ENCODE data around the gene RABGAP1L. TPM values are rescaled to one million over a fixed set of nuclear protein-coding genes. Genes with fewer than 3 reads are reported as not detected.

Gene RABGAP1L
- total RNA-seq, 1 donor from 2014 or later, result 69.4 TPM

DNA sequence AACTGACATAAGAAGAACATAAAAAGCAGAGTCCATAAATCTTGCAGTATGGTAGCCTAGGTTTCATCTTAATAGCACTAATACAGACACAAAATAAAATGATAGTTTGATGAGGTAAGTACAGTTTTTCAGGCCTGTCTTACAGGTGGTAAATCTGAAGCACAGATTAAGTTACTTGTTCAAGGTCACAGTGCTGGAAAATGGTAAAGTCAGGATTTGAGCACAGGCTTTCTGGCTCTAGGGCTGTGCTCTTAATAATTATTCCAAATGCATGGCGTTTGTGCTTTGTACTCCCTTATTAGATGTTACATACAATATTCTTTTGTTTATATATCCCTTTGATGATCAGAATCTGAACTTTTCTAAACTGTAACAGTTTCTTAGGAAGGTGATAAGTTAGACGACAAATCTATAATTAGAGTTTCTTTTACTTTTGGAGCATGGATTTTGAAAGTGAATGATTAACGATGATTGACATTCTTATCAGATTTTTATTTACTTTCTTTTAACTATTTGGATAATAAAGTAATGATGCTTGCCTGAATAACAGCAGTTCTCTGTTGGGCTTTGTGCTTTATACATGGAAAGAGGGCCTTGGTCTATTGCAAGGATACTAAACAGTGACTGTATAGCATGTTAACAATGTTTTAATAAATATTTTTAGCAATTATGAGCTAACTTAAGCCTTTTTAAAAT is 738.9 kb downstream of the RABGAP1L start:
- intact Hi-C loops (cut with micrococcal nuclease), result no loop called here

GRCh38 chr1:174900317-174900716 is 741.0 kb downstream of the RABGAP1L start:
- intact Hi-C loops (cut with micrococcal nuclease), result no loop called here

DNA sequence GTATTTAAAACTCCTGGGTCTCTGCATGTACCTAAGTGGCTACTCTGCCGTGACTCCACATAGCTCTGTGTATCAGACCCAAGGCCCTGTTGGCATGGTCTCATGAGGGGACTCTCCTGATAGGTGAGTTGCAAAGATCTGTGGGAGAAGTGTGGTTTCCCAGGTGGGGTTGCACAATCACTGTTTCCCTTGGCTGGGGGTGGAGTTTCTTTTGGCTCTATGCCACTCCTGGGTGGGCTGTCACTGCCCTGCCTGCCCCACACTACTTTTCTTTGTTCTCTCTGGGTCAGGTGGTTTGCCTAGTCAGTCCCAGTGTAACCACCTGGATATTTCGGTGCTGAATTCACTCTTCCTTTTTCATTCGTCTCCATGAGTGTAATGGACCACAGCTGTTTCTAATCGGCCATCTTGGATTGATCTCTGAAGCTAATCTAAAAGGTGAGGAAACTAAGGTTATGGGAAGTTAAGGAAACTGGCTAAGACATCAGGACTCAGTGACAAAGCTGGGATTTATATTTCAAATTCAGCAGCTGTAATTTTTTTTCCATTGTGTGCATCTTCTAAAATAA is 743.3 kb downstream of the RABGAP1L start:
- intact Hi-C loops (cut with micrococcal nuclease), result no loop called here

DNA sequence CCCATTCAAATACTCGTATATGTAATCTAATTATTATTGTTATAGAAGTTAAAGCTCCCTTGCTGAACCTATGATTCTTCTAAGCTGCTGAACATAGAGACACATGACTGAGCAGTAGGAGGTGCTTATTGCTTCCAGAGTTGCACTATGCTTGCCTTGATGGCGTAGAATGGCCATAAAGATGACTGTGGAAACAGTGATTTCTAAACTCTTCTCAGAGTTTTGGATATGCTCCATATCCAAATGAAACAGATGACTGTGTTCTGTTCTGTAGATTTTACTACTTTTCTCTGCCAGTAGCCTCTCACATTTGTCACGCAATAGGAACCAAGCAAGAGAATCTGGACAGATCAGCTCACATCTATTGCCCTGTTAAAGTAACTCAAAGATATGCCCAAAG is 752.3 kb downstream of the RABGAP1L start:
- intact Hi-C loops (cut with micrococcal nuclease), result loop anchor here (10.0 kb wide), 2 partner anchors 97 to 387 kb away; no protein-coding TSS in a partner anchor

DNA sequence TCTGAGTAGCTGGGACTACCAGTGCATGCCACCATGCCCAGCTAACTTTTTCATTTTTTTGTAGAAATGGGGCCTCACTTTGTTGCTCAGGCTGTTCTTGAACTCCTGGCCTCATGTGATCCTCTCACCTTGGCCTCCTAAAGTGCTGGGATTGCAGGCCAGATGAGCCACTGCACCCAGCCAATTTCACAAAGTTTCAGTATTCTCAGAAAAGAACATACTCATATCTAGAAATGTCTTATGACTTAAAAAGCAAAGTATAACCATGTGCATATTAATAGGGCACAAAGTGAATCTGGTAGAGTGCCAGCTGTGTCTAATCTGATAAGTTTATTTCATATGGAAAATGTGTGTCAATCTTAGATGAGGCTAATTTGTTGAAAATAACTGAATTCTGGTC is 752.9 kb downstream of the RABGAP1L start:
- intact Hi-C loops (cut with micrococcal nuclease), result loop anchor here (10.0 kb wide), 2 partner anchors 97 to 387 kb away; no protein-coding TSS in a partner anchor

DNA sequence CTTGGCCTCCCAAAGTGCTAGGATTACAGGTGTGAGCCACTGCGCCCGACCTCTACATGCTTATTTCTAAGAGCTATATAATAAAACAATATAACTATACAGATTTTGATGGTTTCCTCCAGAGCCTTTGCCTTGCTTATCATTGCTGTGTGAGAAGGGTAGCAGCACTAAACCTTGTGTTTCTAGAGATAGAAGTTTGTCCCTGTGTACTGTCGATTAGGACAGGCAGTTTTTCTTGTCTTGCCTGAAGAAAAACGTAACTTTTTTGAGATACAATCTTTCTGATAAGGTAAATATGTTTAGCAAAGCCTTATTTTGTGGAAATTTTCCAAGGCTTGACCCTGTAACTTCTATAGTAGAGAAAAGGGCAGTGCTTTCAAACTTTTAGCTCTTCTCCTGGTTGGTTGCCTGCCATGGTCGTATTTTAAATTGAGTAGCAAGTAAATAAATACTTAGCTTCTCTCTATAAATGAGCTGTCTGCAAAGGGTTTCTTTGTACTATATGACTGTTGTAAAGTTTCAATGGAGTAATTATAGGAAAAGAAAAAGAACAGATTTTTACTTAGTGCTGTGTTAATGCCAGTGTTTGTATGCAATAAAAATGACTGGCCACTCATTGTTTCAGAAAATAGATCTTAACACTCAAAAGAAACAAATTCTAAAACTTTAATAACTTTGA is 754.0 kb downstream of the RABGAP1L start:
- intact Hi-C loops (cut with micrococcal nuclease), result loop anchor here (10.0 kb wide), 2 partner anchors 99 to 389 kb away; no protein-coding TSS in a partner anchor

DNA sequence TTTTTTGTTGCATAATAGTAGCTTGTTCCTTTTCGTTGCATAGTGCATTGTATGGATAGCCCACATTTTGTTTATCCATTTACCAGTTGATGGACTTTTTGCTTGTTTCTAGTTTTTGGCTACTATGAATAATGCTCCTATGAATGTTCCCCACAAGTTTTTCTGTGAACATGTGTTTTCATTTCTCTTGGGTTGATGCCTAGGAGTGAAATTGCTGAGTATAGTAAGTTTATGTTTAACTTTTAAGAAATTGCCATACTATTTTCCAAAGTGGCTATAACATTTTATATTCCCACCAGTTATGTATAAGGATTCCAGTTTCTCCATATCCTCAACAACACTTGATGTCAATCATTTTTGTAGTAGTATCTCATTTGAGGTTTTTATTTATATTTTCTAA is 755.7 kb downstream of the RABGAP1L start:
- intact Hi-C loops (cut with micrococcal nuclease), result loop anchor here (10.0 kb wide), 2 partner anchors 100 to 390 kb away; no protein-coding TSS in a partner anchor

GRCh38 chr1:174916846-174917245 is 757.5 kb downstream of the RABGAP1L start:
- intact Hi-C loops (cut with micrococcal nuclease), result loop anchor here (10.0 kb wide), 2 partner anchors 102 to 392 kb away; no protein-coding TSS in a partner anchor

DNA sequence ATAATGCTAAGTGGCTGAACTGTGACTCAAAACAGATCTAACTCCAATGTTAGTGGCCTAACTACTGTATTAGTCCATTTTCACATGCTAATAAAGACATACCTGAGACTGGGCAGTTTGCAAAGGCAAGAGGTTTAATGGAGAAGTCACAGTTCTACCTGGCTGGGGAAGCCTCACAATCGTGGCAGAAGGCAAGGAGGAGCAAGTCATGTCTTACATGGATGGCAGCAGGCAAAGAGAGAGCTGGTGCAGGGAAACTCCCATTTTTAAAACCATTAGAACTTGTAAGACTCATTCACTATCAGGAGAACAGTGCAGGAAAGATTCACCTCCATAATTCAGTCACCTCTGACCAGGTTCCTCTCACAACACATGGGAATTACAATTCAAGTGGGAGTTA is 760.8 kb downstream of the RABGAP1L start:
- intact Hi-C loops (cut with micrococcal nuclease), result no loop called here

DNA sequence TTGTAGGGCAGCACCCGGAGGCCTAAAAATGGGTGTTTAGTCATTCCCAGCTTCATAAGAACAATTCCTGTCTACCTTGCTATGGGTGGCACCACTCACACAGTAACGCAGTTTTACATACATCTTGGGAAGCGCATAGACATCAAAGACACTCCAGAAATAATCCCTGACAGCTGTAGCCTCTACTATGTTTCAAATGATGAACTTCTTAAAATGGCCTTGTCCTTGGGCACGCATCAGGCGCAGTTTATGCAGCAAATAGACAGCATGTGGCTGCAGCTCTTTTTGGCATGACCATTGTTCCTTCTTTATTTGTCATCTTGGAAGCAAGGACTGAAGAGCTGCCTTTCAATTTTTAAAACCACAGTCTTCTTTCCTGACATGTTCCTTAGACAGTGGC is 762.8 kb downstream of the RABGAP1L start:
- intact Hi-C loops (cut with micrococcal nuclease), result no loop called here

DNA sequence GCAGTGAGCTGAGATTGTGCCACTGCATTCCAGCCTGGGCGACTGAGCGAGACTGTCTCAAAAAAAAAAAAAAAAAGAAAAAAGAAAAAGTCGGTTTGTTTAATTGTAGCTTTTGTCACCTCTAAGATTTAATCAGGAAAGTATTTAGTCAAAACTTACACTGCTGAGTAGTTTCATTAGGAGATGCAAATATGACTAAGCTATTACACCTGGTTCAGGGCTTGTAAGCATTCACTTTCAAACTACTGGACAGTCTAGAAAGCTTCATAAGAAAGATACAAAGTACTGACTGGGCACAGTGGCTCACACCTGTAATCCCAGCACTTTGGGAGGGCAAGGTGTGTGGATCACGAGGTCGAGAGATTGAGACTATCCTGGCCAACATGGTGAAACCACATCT is 764.5 kb downstream of the RABGAP1L start:
- intact Hi-C loops (cut with micrococcal nuclease), result no loop called here

GRCh38 chr1:174928541-174928940 is 769.2 kb downstream of the RABGAP1L start:
- intact Hi-C loops (cut with micrococcal nuclease), result no loop called here

DNA sequence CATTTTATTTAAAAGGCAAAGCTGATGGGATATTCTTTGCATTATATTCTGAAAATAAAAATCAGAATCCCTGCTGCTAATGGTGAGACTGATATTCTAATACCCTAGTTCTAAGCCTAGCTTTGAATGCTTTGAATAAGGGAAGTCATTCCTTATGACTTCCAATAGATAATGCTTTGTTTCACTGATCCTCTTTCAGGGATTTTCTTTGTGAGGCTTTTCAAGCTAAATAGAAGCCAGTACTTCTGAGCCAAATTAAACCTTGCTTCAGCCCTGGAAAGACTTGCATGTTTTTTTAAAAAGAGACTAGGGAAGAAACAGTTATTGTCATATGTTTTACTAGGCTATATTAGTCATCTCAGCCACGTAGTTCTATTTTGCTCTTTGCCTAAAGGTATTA is 771.9 kb downstream of the RABGAP1L start:
- intact Hi-C loops (cut with micrococcal nuclease), result no loop called here

DNA sequence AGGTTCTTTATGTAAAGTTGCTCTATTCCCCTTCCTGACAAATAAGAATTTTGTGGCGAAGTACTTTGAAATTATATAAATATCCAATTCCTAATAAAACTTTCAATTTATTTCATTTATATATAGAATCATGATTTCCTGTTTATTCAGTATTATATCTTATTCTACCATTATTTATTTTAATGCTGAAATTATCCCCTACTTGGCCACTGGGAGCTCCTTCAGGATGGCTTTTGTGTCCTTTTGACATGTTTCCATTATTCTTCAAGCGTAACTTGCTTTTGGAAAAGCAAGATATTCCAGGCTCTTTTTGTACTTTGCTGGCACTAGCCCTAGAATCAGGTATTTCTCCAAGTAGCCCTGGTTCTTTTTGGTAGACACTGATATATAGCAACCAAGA is 773.3 kb downstream of the RABGAP1L start:
- intact Hi-C loops (cut with micrococcal nuclease), result no loop called here

DNA sequence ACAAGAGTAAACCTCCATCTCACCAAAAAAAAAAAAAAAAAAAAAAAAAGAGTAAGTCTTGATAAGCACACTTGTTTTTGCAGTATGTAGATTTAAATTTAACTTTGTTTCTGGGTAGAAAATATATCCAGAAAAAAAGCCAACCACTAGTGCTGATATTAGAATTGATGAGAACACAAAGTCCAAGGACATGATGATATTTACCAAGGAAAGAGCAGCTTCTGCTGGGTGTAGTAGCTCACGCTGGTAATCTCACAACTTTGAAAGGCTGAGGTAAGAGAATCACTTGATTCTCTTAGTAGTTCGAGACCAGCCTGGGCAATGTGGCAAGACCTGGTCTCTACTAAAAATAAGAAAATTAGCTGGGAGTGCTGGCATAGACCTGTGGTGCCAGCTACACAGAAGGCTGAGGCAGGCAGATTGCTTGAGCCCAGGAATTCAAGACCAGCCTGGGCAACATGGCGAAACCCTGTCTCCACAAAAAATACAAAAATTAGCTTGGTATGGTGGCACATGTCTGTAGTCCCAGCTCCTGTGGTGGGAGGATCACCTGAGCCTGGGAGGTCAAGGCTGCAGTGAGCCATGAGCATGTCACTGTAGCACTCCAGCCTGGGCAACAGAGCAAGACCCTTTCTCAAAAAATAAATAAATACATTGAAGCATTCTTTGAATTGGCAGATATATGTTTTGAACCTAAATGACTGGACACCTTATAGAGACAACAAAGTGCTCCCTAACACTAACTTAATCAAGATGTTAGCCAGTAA is 776.8 kb downstream of the RABGAP1L start:
- intact Hi-C loops (cut with micrococcal nuclease), result no loop called here

DNA sequence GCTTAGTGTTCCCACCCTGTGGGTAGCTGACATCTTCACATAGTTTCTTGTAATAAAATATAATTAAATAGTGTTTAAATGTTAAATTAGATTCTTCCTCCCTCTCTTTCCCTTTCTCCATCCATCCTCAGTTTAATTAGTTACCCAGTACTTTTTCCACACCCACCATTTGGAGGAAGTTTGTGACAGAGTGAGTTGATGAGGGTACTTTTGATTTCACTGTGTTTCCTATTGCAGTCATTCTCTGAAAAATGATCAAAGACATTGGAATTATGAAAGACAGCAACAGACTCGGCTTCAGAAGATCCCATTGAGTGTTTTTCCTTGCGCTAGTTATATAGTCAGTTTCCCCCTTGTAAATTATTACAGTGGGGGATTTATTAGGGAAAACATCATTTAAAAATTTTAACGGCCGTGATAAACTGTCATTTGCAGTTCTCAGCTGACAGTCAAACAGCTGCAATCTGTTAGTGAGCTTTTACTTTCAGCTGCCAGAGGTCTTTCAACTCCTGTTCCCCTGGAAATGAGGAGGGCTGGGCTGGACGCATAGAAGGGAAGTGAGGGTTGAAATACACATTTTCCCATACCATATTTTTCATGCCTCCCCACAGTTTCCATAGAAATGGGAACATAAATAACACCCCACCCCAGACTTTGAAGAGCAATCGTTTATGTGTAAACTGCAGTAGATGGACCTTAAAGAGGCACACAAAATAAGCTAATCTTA is 779.1 kb downstream of the RABGAP1L start:
- intact Hi-C loops (cut with micrococcal nuclease), result loop anchor here (2.0 kb wide), 2 partner anchors 26 to 42 kb away; no protein-coding TSS in a partner anchor

GRCh38 chr1:174939775-174940545 is 780.6 kb downstream of the RABGAP1L start:
- intact Hi-C loops (cut with micrococcal nuclease), result loop anchor here (2.0 kb wide), 2 partner anchors 25 to 41 kb away; no protein-coding TSS in a partner anchor

DNA sequence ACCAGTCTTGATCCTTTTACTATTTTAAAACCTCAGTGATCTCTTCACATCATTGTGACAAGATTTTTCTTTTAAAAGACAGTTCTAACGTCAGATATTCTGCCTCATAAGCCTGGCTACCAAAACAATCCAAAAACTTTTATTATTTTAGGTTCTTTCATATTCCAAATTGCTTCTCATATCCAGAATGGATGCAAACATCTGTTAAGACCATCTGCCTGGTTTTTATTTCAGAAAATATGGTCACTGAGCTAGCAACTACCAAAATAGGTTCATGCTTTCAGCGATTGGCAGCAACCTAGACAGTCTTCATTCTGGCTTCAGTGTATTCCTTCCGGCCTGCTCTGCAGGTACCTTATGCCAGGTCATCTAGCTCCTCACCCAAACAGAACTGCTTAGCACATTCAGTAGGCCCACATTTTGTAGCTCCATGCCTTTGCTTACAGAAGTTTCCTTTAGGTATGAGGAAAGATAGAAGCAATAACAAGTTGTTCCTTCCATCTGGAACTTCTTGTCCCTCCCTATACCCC is 781.4 kb downstream of the RABGAP1L start:
- intact Hi-C loops (cut with micrococcal nuclease), result no loop called here

DNA sequence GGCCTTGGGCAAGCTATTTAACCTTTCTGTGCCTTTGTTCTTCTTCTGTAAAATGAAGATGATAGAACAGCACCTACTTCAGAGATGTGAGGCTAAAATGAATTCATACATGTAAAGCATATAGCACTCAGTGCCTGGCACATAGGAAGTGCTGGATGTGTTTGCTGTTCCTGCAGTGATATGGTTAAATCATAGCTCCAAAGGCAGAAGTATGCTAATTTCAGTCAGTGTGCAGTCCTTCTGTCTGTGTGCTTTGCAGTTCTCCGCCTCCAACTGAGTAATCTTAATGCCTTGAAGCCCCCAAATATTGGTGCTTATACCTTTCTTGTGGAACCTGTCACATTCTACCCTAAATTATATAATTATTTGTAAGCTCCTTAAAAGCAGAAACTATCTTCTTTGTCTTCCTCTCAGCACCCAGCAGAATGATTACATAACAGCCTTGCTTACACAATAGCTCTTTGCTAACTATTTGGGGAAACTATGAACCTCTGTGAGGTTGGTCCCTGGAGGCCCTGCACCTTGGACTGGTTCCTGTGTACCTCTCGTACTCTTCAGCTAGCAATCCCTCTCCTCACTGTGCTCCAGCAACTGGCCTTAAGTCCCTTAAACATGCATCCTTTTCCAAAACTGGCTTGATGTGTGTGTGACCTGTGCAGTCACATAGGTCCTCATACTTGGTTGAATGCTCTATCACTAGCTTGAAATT is 783.4 kb downstream of the RABGAP1L start:
- intact Hi-C loops (cut with micrococcal nuclease), result no loop called here

Data from T-helper 1 cell treated with Interleukin-12 subunit alpha and Interleukin-12 subunit beta and Interleukin-4 antibody, amounts not matched to agents 30 ng/mL and 1 ng/mL, for 36 hours (primary cell).